Osteoblast (primary cell): ENCODE data around the gene AMBRA1. TPM values are rescaled to one million over a fixed set of nuclear protein-coding genes. Genes with fewer than 3 reads are reported as not detected.

Source experiments
- DNase-seq: peaks from one replicate; pipeline ENCODE4 v3.0.0; 2011; ENCODE audit warnings: low spot score, mixed read lengths; ENCODE audit not compliant: insufficient read length; ENCODE audit errors: missing footprints
- H2AFZ ChIP-seq: 2 replicates; pipeline ENCODE4 v1.6.0; 2011; ENCODE audit warnings: mild to moderate bottlenecking, low read length
- H3K27ac ChIP-seq: 2 replicates; pipeline ENCODE4 v1.5.1; 2011; ENCODE audit warnings: mild to moderate bottlenecking, low read depth, low read length, moderate library complexity
- H3K27me3 ChIP-seq: 2 replicates; pipeline ENCODE4 v1.6.0; 2012; ENCODE audit warnings: mild to moderate bottlenecking, control low read depth, inconsistent platforms, low read length, moderate library complexity; ENCODE audit not compliant: insufficient read depth
- H3K36me3 ChIP-seq: 2 replicates; pipeline ENCODE4 v1.5.1; 2011; ENCODE audit warnings: mild to moderate bottlenecking, low read length, control low read depth, moderate library complexity; ENCODE audit not compliant: insufficient read depth
- H3K4me1 ChIP-seq: 2 replicates; pipeline ENCODE4 v1.5.1; 2011; ENCODE audit warnings: mild to moderate bottlenecking, low read length, control low read depth, moderate library complexity; ENCODE audit not compliant: insufficient read depth
- H3K4me2 ChIP-seq: 2 replicates; pipeline ENCODE4 v1.6.0; 2011; ENCODE audit warnings: mild to moderate bottlenecking, low read length; ENCODE audit not compliant: insufficient read depth
- H3K4me3 ChIP-seq: fragments of 200-600 bp; sonication (generic); 3 replicates; pipeline ENCODE4 v1.5.1; 2012; ENCODE audit warnings: mild to moderate bottlenecking, low read length, inconsistent platforms; ENCODE audit not compliant: insufficient read depth
- H3K79me2 ChIP-seq: 2 replicates; pipeline ENCODE4 v1.6.0; 2012; ENCODE audit warnings: mild to moderate bottlenecking, low read length, control low read depth, inconsistent platforms; ENCODE audit not compliant: insufficient read depth
- H3K9me3 ChIP-seq: 2 replicates; pipeline ENCODE4 v1.5.1; 2011; ENCODE audit warnings: low read depth, low read length, control low read depth
- H4K20me1 ChIP-seq: 2 replicates; pipeline ENCODE4 v1.6.0; 2012; ENCODE audit warnings: mild to moderate bottlenecking, low read length, control low read depth; ENCODE audit not compliant: insufficient read depth
- CTCF ChIP-seq: IDR thresholded peaks from 2 replicates; pipeline ENCODE4 v1.5.1; 2011; ENCODE audit warnings: mild to moderate bottlenecking, low read depth, low read length, moderate library complexity; ENCODE audit errors: extremely low read depth
- total RNA-seq: library from RNA; depleted of rRNA; stranded (reverse); fragments of >200 nt; gene quantifications from 2 replicates; pipeline ENCODE4 v1.2.3, GENCODE V29; 2012

AMBRA1 gene
- total RNA-seq, 1 donor: 29.7 TPM

GRCh38 chr11:46477136-46477535 is 116.7 kb downstream of the AMBRA1 start:
- no peak overlapping the region for H3K4me2 ChIP-seq
- no peak for DNase-seq
- no peak overlapping the region for H2AFZ ChIP-seq
- H3K79me2 ChIP-seq: peaks cover 7% of the 10 kb centered on the region
- H3K27me3 ChIP-seq: no peaks in the 10 kb centered on the region
- no peak for TF ChIP-seq CTCF
- no peaks in the 10 kb centered on the region for H3K9me3 ChIP-seq
- H3K36me3 ChIP-seq: no peaks in the 10 kb centered on the region
- H3K4me3 ChIP-seq: no peak overlapping the region
- H4K20me1 ChIP-seq: peaks cover 44% of the 10 kb centered on the region
- peaks cover 12% of the 10 kb centered on the region for H3K4me1 ChIP-seq
- no peak overlapping the region for H3K27ac ChIP-seq

DNA sequence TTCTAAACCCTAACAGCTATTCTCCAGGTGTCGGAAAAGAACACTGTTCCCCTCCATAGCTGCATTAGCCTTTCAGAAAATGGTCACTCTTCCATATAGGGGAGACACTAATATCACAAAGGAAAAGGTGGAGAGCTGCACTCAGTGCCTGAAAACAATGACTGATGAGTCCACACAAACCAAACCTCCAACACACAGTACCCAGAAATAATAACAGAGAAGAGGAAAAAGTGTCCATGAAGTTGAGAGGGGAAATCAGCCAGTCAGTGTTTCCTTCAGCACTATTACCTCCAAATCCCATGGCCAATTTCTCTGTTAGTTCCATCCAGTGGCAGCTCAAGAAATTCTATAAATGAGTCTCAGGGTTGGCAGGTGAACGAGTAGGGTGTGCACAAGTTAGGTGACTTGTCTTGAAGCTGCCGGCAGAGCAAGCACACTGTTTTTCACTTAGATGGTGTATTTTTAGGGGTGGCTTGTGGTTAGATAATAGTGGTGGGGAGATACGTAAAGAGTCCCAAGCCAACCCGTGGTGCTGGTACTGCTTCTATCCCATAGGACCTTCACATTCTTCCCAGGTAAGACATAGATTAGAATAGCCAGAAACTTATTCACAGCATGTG is 117.8 kb downstream of the AMBRA1 start:
- H3K36me3 ChIP-seq: no peaks in the 10 kb centered on the region
- H3K27me3 ChIP-seq: no peaks in the 10 kb centered on the region
- TF ChIP-seq CTCF: no peak
- peaks cover 7% of the 10 kb centered on the region for H3K79me2 ChIP-seq
- DNase-seq: no peak
- no peak overlapping the region for H3K27ac ChIP-seq
- no peak overlapping the region for H2AFZ ChIP-seq
- H4K20me1 ChIP-seq: peaks cover 43% of the 10 kb centered on the region
- no peak overlapping the region for H3K4me2 ChIP-seq
- peaks cover 21% of the 10 kb centered on the region for H3K4me1 ChIP-seq
- no peak overlapping the region for H3K4me3 ChIP-seq
- no peaks in the 10 kb centered on the region for H3K9me3 ChIP-seq

GRCh38 chr11:46475051-46475925 is 118.5 kb downstream of the AMBRA1 start:
- no peak overlapping the region for H3K27ac ChIP-seq
- no peak overlapping the region for H3K4me2 ChIP-seq
- H3K36me3 ChIP-seq: no peaks in the 10 kb centered on the region
- no peak for TF ChIP-seq CTCF
- no peak overlapping the region for H3K4me3 ChIP-seq
- H3K27me3 ChIP-seq: no peaks in the 10 kb centered on the region
- peaks cover 7% of the 10 kb centered on the region for H3K79me2 ChIP-seq
- DNase-seq: no peak
- no peaks in the 10 kb centered on the region for H3K9me3 ChIP-seq
- peaks cover 47% of the 10 kb centered on the region for H4K20me1 ChIP-seq
- H3K4me1 ChIP-seq: peaks cover 22% of the 10 kb centered on the region
- no peak overlapping the region for H2AFZ ChIP-seq

GRCh38 chr11:46472662-46472994 is 121.2 kb downstream of the AMBRA1 start:
- Histone ChIP-seq H3K4me3 (no peak overlapping the region), H3K4me1 (peaks cover 20% of the 10 kb centered on the region), H3K27ac (no peak overlapping the region), H3K27me3 (no peaks in the 10 kb centered on the region), H3K79me2 (peaks cover 4% of the 10 kb centered on the region), H3K4me2 (no peak overlapping the region), H2AFZ (no peak overlapping the region), H3K36me3 (peaks cover 5% of the 10 kb centered on the region), H4K20me1 (peaks cover 33% of the 10 kb centered on the region), H3K9me3 (no peaks in the 10 kb centered on the region)
- TF ChIP-seq CTCF: no peak
- no peak for DNase-seq
